Measurements from ENCODE around the gene TSPAN18. TPM values are rescaled to one million over a fixed set of nuclear protein-coding genes. Genes with fewer than 3 reads are reported as not detected.

TSPAN18 gene
- total RNA-seq, 4 donors from 2014 or later, result 6.7 to 13.1 (median 7.9) TPM

GRCh38 chr11:44716256-44716655 is 10.5 kb upstream of the TSPAN18 start:
- Histone ChIP-seq H3K36me3 (no peaks in the 10 kb centered on the region), H3K27ac (no peak overlapping the region), H3K27me3 (no peaks in the 10 kb centered on the region), H3K4me3 (no peak overlapping the region), H3K9me3 (no peaks in the 10 kb centered on the region), H3K4me1 (peaks cover 0 to 13% (median 4%) of the 10 kb centered on the region in 4 donors)
- 65 to 73% methylated on average over 6 of the region's 6 CpGs for WGBS, 2 donors
- no peak for DNase-seq (ENCODE audit: low spot score in 2 of 2)
- TF ChIP-seq POLR2A (IDR thresholded peaks at IDR 0.05) (no peak), EP300 (IDR thresholded peaks at IDR 0.05) (no peak), CTCF (IDR thresholded peaks at IDR 0.05) (no peak)

GRCh38 chr11:44718057-44718456 is 8.7 kb upstream of the TSPAN18 start:
- 87 to 95% methylated on average over 5 of the region's 5 CpGs for WGBS, 2 donors
- no peak for DNase-seq (ENCODE audit: low spot score in 2 of 2)
- Histone ChIP-seq H3K9me3 (no peaks in the 10 kb centered on the region), H3K27me3 (no peaks in the 10 kb centered on the region), H3K36me3 (no peaks in the 10 kb centered on the region), H3K27ac (no peak overlapping the region), H3K4me3 (no peak overlapping the region), H3K4me1 (peaks cover 0 to 13% (median 4%) of the 10 kb centered on the region in 4 donors)
- TF ChIP-seq CTCF (IDR thresholded peaks at IDR 0.05), result no peak

- Histone ChIP-seq H3K9me3 (no peaks in the 10 kb centered on the region), H3K4me1 (peaks cover 0 to 13% (median 4%) of the 10 kb centered on the region in 4 donors), H3K27me3 (no peaks in the 10 kb centered on the region), H3K27ac (no peak overlapping the region), H3K36me3 (no peaks in the 10 kb centered on the region), H3K4me3 (no peak overlapping the region)
- DNase-seq (ENCODE audit: low spot score in 2 of 2), result no peak
- no peak for TF ChIP-seq EP300 (IDR thresholded peaks at IDR 0.05)
- TF ChIP-seq POLR2A (IDR thresholded peaks at IDR 0.05), result no peak
- TF ChIP-seq CTCF (IDR thresholded peaks at IDR 0.05), result no peak
- WGBS, 2 donors, result 89 to 97% methylated on average over 4 of the region's 4 CpGs
Observed at GRCh38 chr11:44718612-44719390, 8.0 kb upstream of the TSPAN18 start.

GRCh38 chr11:44725016-44725685 is 1.6 kb upstream of the TSPAN18 start:
- TF ChIP-seq EP300 (IDR thresholded peaks at IDR 0.05) (no peak), POLR2A (IDR thresholded peaks at IDR 0.05) (no peak), CTCF (IDR thresholded peaks at IDR 0.05) (no peak)
- H3K36me3 ChIP-seq, result no peaks in the 10 kb centered on the region
- H3K4me1 ChIP-seq, result peaks cover 0 to 47% (median 20%) of the 10 kb centered on the region in 4 donors
- WGBS, 2 donors, result 60 to 62% methylated on average over 12 of the region's 12 CpGs
- H3K4me3 ChIP-seq, result no peak overlapping the region
- no peaks in the 10 kb centered on the region for H3K9me3 ChIP-seq
- H3K27me3 ChIP-seq, result peaks cover 0 to 8% of the 10 kb centered on the region in 2 donors
- no peak for DNase-seq (ENCODE audit: low spot score in 2 of 2)
- H3K27ac ChIP-seq, result no peak overlapping the region

GRCh38 chr11:44725757-44726282 is 942 bp upstream of the TSPAN18 start:
- DNase-seq (ENCODE audit: low spot score in 2 of 2), result no peak
- 64 to 66% methylated on average over 9 to 10 of the region's 10 CpGs for WGBS, 2 donors
- peaks cover 0 to 49% (median 20%) of the 10 kb centered on the region in 4 donors for H3K4me1 ChIP-seq
- H3K36me3 ChIP-seq, result no peaks in the 10 kb centered on the region
- H3K4me3 ChIP-seq, result no peak overlapping the region
- H3K27me3 ChIP-seq, result peaks cover 0 to 8% of the 10 kb centered on the region in 2 donors
- H3K9me3 ChIP-seq, result no peaks in the 10 kb centered on the region
- TF ChIP-seq CTCF (IDR thresholded peaks at IDR 0.05) (no peak), EP300 (IDR thresholded peaks at IDR 0.05) (no peak), POLR2A (IDR thresholded peaks at IDR 0.05) (no peak)
- peak overlapping the region in 2 of 4 donors; percentile 45 to 75 for H3K27ac ChIP-seq

Data from tibial nerve (tissue), 4 donors.